Esophagus squamous epithelium (tissue), 5 donors: ENCODE measurements around the gene CROCC. TPM values are rescaled to one million over a fixed set of nuclear protein-coding genes. Genes with fewer than 3 reads are reported as not detected.

Experiments
- DNase-seq: peaks from one replicate; lab custom pipeline; 2025; lab: John Stamatoyannopoulos, UW
- H3K27ac ChIP-seq, 4 donors: fragments of 200-600 bp; sonication (generic); one replicate each; pipeline ENCODE4 v1.5.1; 2016 to 2019; ENCODE audit warnings: mild to moderate bottlenecking in 1 of 4
- H3K27me3 ChIP-seq, 4 donors: fragments of 200-600 bp; sonication (generic); 1 replicate in 3 of 4; 2 replicates in 1 of 4; pipeline versions ENCODE4 v1.5.1 to v1.6.0; 2017 to 2021; ENCODE audit warnings: antibody characterized with exemption in 1 of 4
- H3K36me3 ChIP-seq, 3 donors: fragments of 200-600 bp; sonication (generic); one replicate each; pipeline ENCODE4 v1.5.1; 2016 to 2019
- H3K4me1 ChIP-seq, 3 donors: fragments of 200-600 bp; sonication (generic); one replicate each; pipeline ENCODE4 v1.5.1; 2017 to 2019
- H3K4me3 ChIP-seq, 4 donors: fragments of 200-600 bp; sonication (generic); 1 replicate in 3 of 4; 2 replicates in 1 of 4; pipeline ENCODE4 v1.5.1; 2016 to 2019; ENCODE audit warnings: mild to moderate bottlenecking in 2 of 4, moderate library complexity in 1 of 4
- H3K9me3 ChIP-seq, 3 donors: fragments of 200-600 bp; sonication (generic); one replicate each; pipeline ENCODE4 v1.5.1; 2016 to 2019
- POLR2A ChIP-seq, 4 donors: fragments of 450-650 bp; IDR thresholded peaks; one replicate each; pipeline ENCODE4 v1.6.1; 2017; ENCODE audit warnings: antibody characterized with exemption in 4 of 4, mild to moderate bottlenecking in 4 of 4, moderate library complexity in 3 of 4
- WGBS, 2 donors: methylation state at CpG; one replicate each; pipeline ENCODE4 v1.1.5; 2018; 5-methylcytosine and 5-hydroxymethylcytosine counted together
- intact Hi-C: fragments of 100-400 bp; cut with DNase I; formaldehyde crosslinking; loops from one replicate; pipeline ENCODE4 v1.15.0; 2022
- total RNA-seq, 4 donors: library from RNA; depleted of rRNA; stranded (reverse); fragments of >200 nt; gene quantifications; one replicate each; pipeline ENCODE4 v1.1.0, GENCODE V29; 2016
- TF ChIP-seq, protein P1 (sequence below), 6 experiments: fragments of 450-650 bp in 4 of 6; fragments of 200-600 bp in 2 of 6; sonication (generic) in 2 of 6; IDR thresholded peaks; one replicate each; pipeline ENCODE4 v1.5.1; 2016 to 2019; ENCODE audit warnings: antibody characterized with exemption in 6 of 6, mild to moderate bottlenecking in 4 of 6, moderate library complexity in 4 of 6
- donor health status: DM: yes; HTN: yes; CAD: no.

The CROCC gene
- total RNA-seq, 4 donors from 2014 or later = 8.5 to 43.1 (median 30.2) TPM

DNA sequence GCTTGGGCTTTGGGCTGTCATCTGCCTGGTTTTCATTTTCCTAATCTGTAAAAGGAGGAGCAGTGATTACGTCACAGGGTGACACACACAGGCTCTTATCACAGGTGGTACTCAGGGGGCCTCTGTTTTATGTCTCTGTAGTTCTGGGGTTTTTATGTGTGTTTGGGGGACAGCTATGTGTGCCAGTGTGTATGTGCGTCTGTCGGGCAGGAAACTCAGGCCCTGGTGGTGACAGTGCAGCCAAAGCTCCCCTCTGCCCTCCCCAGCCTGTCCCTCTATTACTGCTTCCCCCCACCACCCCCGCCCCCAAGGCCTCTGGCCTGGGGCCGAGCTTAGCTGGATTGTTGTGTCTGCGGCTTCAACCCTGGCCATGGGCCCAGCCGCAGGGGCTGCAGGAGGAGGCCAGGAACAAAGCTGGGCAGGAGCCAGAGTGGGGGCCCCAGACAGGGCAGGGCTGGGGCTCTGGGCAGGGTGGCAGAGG lies 45.4 kb downstream of the CROCC start:
- H3K27me3 ChIP-seq = no peaks in the 10 kb centered on the region

DNA sequence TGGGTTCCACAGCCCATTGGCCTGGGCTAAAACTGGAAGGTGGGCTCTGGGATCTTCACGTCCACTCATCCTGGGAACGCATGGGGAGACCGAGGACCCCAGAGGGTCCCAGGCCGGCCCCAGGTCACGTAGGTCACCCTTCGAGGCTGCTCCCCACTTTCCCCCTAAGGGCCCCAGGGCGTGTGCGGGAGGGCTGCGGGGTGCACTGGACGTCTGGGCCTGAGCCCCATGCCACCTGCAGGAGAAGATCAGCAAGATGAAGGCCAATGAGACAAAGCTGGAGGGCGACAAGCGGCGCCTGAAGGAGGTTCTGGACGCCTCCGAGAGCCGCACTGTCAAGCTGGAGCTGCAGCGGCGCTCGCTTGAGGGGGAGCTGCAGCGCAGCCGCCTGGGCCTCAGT lies 46.2 kb downstream of the CROCC start:
- TF ChIP-seq, protein P1, sequence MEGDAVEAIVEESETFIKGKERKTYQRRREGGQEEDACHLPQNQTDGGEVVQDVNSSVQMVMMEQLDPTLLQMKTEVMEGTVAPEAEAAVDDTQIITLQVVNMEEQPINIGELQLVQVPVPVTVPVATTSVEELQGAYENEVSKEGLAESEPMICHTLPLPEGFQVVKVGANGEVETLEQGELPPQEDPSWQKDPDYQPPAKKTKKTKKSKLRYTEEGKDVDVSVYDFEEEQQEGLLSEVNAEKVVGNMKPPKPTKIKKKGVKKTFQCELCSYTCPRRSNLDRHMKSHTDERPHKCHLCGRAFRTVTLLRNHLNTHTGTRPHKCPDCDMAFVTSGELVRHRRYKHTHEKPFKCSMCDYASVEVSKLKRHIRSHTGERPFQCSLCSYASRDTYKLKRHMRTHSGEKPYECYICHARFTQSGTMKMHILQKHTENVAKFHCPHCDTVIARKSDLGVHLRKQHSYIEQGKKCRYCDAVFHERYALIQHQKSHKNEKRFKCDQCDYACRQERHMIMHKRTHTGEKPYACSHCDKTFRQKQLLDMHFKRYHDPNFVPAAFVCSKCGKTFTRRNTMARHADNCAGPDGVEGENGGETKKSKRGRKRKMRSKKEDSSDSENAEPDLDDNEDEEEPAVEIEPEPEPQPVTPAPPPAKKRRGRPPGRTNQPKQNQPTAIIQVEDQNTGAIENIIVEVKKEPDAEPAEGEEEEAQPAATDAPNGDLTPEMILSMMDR (IDR thresholded peaks at IDR 0.05) = no peak
- no peak for TF ChIP-seq POLR2A (IDR thresholded peaks at IDR 0.05)
- Histone ChIP-seq H3K36me3 (peaks cover 0 to 79% (median 25%) of the 10 kb centered on the region in 3 donors), H3K9me3 (no peaks in the 10 kb centered on the region), H3K4me3 (no peak overlapping the region), H3K27me3 (no peaks in the 10 kb centered on the region), H3K4me1 (peaks cover 0 to 12% (median 10%) of the 10 kb centered on the region in 3 donors), H3K27ac (no peak overlapping the region)
- no peak for DNase-seq
- WGBS, 2 donors = 94 to 100% methylated on average over 6 to 7 of the region's 21 CpGs
- intact Hi-C loops = no loop called here

More for the DNA sequence above, 45.4 kb downstream of the CROCC start:
- peaks cover 0 to 83% (median 25%) of the 10 kb centered on the region in 3 donors for H3K36me3 ChIP-seq
- intact Hi-C loops = no loop called here
- H3K4me3 ChIP-seq = no peak overlapping the region
- H3K9me3 ChIP-seq = no peaks in the 10 kb centered on the region
- no peak overlapping the region for H3K27ac ChIP-seq
- 35 to 65% methylated on average over 2 to 3 of the region's 7 CpGs for WGBS, 2 donors
- DNase-seq = no peak
- H3K4me1 ChIP-seq = peaks cover 0 to 12% (median 10%) of the 10 kb centered on the region in 3 donors
- TF ChIP-seq POLR2A (IDR thresholded peaks at IDR 0.05) = no peak
- TF ChIP-seq, protein P1 (IDR thresholded peaks at IDR 0.05) = no peak

DNA sequence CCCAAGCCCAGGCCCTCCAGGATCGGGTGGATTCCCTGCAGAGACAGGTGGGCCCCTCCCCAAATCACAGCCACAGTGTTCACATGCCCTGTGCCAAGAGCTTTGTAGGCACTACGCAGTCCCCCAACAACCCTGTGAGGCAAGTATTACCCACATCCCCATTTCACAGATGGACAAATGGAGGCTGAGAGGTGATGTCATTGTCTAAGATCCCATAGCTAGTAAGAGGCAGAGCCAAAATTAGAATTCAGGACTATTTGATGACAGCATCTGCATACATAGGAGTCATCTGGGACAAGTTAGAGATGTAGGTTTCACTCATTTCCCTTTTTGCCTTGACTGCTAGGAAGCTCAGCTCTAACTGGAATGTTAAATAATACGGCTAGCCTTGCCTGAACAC lies 46.6 kb downstream of the CROCC start:
- H3K27me3 ChIP-seq = no peaks in the 10 kb centered on the region
- TF ChIP-seq POLR2A (IDR thresholded peaks at IDR 0.05) = no peak
- TF ChIP-seq, protein P1 (IDR thresholded peaks at IDR 0.05) = no peak
- WGBS, 2 donors = 89 to 95% methylated on average over 3 of the region's 3 CpGs
- H3K36me3 ChIP-seq = peaks cover 0 to 75% (median 25%) of the 10 kb centered on the region in 3 donors
- H3K4me1 ChIP-seq = peaks cover 0 to 12% (median 10%) of the 10 kb centered on the region in 3 donors
- intact Hi-C loops = no loop called here
- no peak for DNase-seq
- H3K27ac ChIP-seq = no peak overlapping the region
- H3K9me3 ChIP-seq = no peaks in the 10 kb centered on the region
- no peak overlapping the region for H3K4me3 ChIP-seq

DNA sequence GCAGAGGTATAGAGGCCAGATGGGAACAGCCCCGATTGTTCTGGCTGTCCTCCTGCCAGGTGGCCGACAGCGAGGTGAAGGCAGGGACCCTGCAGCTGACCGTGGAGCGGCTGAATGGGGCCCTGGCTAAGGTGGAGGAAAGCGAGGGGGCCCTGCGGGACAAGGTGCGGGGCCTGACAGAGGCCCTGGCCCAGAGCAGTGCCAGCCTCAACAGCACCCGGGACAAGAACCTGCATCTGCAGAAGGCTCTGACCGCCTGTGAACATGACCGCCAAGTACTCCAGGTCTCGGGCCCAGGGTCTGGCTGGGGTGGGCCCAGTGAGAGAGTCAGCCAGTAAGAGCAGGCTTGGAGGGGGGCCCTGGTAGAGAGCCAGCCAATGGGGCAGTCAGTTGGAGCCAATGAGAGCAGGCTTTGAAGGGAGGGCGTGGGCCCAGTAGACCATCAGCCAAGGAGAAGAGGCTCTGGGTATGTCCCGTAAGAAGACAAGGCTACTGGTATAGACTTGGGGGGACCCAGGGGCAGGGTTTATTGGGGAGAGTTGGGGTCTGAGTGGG lies 47.4 kb downstream of the CROCC start:
- no peak overlapping the region for H3K27ac ChIP-seq
- H3K9me3 ChIP-seq = no peaks in the 10 kb centered on the region
- H3K27me3 ChIP-seq = no peaks in the 10 kb centered on the region
- H3K4me1 ChIP-seq = peaks cover 0 to 12% (median 10%) of the 10 kb centered on the region in 3 donors
- no peak overlapping the region for H3K4me3 ChIP-seq
- peaks cover 0 to 74% (median 25%) of the 10 kb centered on the region in 3 donors for H3K36me3 ChIP-seq
- intact Hi-C loops = no loop called here
- DNase-seq = no peak
- 86 to 87% methylated on average over 11 of the region's 14 CpGs for WGBS, 2 donors
- TF ChIP-seq POLR2A (IDR thresholded peaks at IDR 0.05) = no peak
- TF ChIP-seq, protein P1 (IDR thresholded peaks at IDR 0.05) = no peak

DNA sequence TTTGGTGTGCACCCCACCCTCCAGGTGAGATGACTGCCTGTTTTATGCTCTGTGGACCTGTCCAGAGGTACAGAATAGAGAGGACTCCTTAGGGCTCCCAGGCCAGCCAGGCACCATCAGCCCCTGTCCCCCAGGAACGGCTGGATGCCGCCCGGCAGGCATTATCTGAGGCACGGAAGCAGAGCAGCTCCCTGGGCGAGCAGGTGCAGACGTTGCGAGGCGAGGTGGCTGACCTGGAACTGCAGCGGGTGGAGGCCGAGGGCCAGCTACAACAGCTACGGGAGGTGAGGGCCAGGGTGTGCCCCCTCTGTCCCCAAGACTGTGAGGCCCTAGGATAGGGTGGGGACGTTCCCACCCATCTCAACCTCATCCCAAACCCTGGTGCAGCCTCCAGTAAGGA lies 47.9 kb downstream of the CROCC start:
- H3K36me3 ChIP-seq = peaks cover 0 to 70% (median 25%) of the 10 kb centered on the region in 3 donors
- DNase-seq = no peak
- H3K27me3 ChIP-seq = no peaks in the 10 kb centered on the region
- intact Hi-C loops = no loop called here
- no peak overlapping the region for H3K27ac ChIP-seq
- 67 to 83% methylated on average over 1 to 6 of the region's 12 CpGs for WGBS, 2 donors
- peaks cover 0 to 12% (median 10%) of the 10 kb centered on the region in 3 donors for H3K4me1 ChIP-seq
- no peak overlapping the region for H3K4me3 ChIP-seq
- H3K9me3 ChIP-seq = no peaks in the 10 kb centered on the region
- TF ChIP-seq, protein P1 (IDR thresholded peaks at IDR 0.05) = no peak
- no peak for TF ChIP-seq POLR2A (IDR thresholded peaks at IDR 0.05)
